Gastrocnemius medialis (tissue), 4 donors: ENCODE measurements around the gene SELENOK.

Experiments
- CTCF ChIP-seq, 5 experiments: fragments of 450-650 bp in 3 of 5; fragments of 200-600 bp in 2 of 5; sonication (generic) in 2 of 5; IDR thresholded peaks in 4 of 5; conservative IDR thresholded peaks in 1 of 5; 1 replicate in 4 of 5; 2 replicates in 1 of 5; pipeline ENCODE4 v1.5.1; 2016 to 2019; ENCODE audit warnings: antibody characterized with exemption in 5 of 5, mild to moderate bottlenecking in 3 of 5, moderate library complexity in 3 of 5
- POLR2A ChIP-seq, 2 donors: fragments of 450-650 bp; IDR thresholded peaks; one replicate each; pipeline ENCODE4 v1.6.1; 2017; ENCODE audit warnings: antibody characterized with exemption in 2 of 2, mild to moderate bottlenecking in 2 of 2, moderate library complexity in 2 of 2

- TF ChIP-seq POLR2A (IDR thresholded peaks at IDR 0.05): no peak
- no peak for TF ChIP-seq CTCF (IDR thresholded peaks at IDR 0.05 in 4 of 5, conservative IDR thresholded peaks at IDR 0.05 in 1 of 5)
Measured at GRCh38 chr3:53837331-53837730, 54.3 kb downstream of the SELENOK start.
